Aortic smooth muscle cell (primary cell): ENCODE results near the gene NMBR. TPM values are rescaled to one million over a fixed set of nuclear protein-coding genes. Genes with fewer than 3 reads are reported as not detected.

ENCODE experiments used
- total RNA-seq: library from RNA; depleted of rRNA; stranded (reverse); fragments of >200 nt; gene quantifications from 2 replicates; pipeline ENCODE4 v1.2.3, GENCODE V29; 2014

NMBR gene
- 0.12 TPM in 1 of 2 replicates, not detected in the other for total RNA-seq

GRCh38 chr6:142146828-142147662 is at the start of gene NMBR, which contains the start of gene VTA1:
Gene NMBR (minus strand): TSS chr6:142147122. CDS start chr6:142088658, 58,464 bp downstream.
Gene VTA1 (plus strand): TSS chr6:142147263. CDS start chr6:142147288, 25 bp downstream.

GRCh38 chr6:142132625-142133024 is 14.3 kb downstream of the NMBR start, which contains the start of gene GJE1:
Gene GJE1 (plus strand): TSS chr6:142132925. CDS start chr6:142133159, 234 bp downstream.

Other genes with a start within 250 kb of the NMBR start
- gene GJE1, start 14.2 kb downstream of the NMBR start, total RNA-seq, result not detected in 2 replicates
- 35.5 and 40.4 TPM in 2 replicates for gene VTA1, start 141 bp upstream of the NMBR start, total RNA-seq
- gene ADGRG6, start 154.9 kb upstream of the NMBR start, total RNA-seq, result under 0.01 and 0.12 TPM in 2 replicates